Activated CD4-positive, alpha-beta T cell treated with anti-CD3 and anti-CD28 coated beads, Interleukin-2, amount 50 U/mL, for 4 hours (primary cell): ENCODE measurements around the gene EOLA1.
"Not testable (repeated sequence)": the region's sequence is repeated elsewhere in the genome, so short reads cannot be mapped to it uniquely, and the experiment has no call there.

Experiments
- DNase-seq, 2 experiments: peaks; one replicate each; pipeline ENCODE4 v3.0.0-alpha.2; 2020

Gene EOLA1

DNA sequence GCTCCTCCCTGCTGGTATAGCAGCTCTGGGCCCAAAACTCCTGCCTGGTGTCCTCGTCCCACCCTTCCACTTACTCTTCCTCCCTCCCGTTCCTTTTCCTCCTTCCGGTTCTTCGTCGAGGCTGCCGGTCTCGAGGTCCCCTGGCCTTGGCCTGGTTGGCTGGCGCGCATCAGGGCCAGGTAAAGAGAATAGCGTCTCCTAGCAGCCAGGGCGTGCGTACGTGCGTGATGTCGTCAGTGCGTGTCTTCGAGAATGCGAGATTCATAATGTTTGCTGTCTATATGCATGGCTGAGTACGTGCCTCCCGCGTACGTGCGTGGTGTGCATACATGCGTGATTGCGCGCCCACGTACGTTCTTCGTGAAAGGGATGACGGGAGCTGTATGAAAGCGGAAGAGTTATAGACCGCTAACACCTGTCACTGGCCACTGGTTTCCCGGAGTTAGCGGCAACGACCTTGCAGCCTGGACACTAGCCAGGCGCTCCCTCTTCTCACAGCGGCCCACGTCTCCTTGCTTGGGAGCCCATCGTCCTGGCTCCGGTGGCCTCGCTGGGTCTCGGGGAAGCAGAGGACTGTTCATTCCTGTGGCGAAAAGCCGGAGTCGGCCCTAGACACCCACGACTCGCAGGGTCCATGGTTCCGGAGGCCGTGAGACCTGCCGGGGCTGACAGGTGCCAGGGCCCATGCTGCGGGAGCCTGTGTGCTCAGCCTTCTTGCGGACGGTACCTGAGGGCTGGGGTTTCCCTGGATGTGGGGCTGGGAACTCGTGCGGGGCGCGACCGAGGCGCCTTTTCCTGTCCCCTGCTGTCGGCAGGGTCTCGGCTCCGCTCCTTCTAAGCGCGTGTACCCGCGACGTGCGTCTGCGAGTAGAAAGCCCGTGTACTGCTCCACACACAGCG lies at the start of gene EOLA1:
TSS of gene EOLA1 (plus strand) at position 392 of the 900 bp plus-strand sequence. CDS start 4,619 bp downstream, outside the sequence.
- peak; percentile 85 to 87 for DNase-seq

DNA sequence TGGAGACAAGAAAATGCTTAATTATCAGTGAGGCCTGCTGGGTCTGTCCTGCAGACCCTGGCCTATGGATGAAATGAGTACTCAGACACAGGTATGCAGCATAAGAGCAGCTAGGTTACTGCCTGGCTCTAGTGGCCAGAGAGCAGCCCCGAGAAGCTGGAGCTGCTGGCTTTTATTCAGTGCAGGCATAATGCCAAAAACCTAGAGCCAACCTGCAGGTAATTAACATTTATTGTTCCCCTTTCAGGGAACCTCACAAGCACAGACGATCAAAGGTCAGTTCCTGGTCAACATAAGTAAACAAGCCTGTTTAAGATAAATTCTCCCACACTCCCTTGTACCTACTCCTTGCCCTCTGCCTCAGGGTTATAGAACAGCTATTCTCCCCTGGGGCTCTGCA lies 49.0 kb upstream of the EOLA1 start:
- no peak for DNase-seq

DNA sequence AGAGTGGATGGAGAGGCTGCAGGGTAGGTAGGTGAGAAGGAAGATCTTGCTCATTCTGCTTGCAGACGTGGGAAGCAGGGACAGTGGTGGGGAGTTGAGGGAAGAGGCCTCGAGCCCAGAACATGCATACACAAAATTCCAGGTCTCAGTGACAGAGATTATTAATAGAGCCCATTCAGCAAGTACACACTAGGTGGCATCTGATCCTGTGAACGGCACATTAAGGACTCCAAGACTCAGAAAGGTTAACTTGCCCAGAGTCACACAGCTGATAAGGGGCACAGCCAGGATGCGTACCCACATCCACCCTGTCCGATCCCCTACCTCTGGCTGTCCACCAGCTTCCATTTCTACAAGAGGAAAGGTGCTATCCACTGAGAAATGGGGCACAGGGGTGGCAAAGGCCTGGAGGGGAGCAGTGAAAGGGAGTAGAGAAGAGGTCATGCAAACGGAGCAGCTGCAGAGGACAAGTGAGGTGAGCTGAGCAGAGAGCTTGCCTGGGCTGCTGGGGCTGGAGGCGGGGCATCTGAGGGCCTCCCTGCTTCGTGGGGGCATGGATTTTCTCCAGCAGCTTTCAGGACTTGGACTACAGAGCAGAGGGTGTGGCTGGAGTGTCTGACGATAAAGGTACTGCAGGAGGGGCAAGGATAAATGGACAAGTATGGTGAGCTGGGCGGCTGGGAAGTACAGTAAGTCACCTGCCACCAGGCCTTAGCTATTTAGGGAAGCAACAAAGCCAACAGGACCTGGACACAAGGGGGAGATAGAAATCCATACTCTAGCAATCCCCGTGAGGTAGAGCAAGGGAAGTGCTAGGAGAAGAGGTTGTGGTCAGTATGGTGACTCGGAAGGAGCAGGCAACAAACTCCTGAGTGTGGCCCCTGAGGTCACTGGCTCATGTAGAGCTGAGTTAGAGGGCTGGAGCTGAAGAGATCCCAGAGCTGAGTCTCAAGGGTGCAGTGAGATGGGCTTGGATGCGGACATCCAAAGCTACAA lies 46.9 kb upstream of the EOLA1 start:
- no peak for DNase-seq

DNA sequence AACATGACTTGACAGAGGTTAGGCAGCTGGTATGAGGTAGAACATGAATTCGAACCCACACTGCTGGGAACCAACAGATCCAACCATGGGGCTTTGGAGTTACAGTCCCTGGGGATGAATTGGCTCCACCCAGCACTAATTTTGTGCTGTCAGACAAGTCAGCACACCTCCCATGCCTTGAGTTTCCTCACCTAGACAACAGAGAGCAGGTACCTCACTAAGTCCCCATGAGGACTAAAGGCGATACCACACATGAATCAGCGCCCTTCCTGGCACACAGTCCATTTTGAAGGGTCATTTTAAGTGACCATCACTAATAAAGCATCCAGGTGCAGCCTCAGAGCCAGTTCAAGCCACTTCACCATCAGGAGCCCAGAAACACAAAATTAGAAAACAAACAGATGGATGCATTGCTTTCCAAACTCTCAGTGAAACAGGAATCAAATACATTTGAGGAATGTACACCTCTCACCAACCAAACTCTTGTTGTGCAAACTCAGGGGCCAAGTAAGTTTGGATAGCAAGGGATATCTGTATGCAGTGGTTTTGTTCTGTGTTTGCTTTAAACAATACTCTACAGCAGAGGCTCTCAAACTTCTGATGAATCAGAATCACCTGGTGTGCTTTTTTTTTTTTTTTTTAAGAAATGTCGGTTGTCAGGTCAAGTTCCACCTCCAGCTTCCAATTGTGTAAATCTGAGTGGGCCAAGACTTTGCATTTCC lies 45.8 kb upstream of the EOLA1 start:
- DNase-seq: no peak

DNA sequence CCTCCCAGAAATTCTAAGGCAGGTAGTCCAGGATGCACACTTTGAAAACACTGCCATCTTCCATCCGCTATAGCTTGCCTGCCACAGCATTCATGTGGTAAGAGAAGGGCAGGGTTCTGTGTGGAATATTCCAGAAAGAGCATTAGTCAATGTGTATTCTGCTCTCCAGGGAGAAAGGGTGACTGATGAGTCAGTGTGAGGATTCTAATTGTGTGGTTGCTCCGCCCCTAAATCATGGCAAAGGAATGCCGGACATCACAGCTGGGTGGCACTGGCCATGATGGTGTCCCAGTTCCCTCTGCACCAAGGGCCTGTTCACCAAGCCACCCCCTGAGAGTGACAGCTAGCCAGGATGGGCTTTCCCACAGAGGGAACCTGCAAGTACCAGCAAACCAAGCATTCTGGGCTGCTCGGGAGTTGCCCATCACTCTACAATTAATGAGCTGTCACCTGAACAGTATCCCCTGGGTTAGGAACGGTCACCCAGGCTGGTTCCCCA lies 45.2 kb upstream of the EOLA1 start:
- DNase-seq: no peak

DNA sequence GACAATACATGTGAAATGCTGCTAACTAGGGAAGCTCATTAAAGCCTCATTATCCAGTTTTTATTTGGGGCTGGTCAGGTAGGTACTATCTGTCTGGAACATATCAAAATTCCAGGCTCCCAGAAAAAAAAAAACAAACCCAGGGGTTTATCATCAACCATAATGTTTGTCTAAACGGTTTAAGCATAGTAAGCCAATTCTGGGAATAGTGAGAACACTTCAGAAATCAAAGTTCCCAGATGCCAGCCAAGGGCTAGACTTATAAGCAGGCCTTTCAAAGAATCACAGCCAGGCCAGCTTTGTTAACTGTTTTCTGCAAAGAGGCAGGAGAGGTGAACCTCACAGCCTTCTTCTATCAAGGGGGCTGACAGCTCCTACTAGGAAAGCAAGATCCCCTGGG lies 43.8 kb upstream of the EOLA1 start:
- DNase-seq: no peak

DNA sequence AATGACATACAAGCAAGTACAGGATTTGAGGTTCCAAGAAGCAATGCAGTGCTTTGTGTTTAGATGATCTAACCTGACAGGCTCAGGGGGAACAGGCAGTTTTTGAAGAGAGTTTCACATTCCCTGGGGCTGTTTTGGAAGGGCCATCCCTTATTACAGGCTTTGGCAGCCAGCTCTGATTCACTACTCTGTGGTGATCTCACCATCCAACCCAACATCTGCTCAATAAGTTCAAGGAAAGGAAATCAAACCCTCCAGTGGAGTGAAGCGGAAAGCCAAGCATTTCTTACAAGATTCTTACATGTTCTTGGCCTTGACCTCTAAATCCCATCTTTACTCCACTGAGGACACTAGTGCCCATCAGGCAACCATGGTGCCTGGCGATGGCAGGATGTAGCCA lies 43.2 kb upstream of the EOLA1 start:
- no peak for DNase-seq

DNA sequence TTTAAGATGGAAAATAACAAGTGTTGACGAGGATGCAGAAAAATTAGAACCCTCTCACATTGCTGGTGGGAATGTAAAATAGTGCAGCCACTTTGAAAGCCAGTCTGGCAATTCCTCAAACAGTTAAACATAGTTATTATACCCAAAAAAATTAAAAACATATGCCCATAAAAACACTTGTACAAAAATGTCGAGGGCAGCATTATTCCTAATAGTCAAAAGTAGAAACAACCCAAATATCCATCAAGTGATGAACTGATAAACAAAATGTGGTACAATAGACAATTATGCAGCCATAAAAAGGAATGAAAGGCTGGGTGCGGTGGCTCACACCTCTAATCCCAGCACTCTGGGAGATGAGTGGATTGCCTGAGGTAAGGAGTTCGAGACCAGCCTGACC lies 42.0 kb upstream of the EOLA1 start:
- DNase-seq: no peak

DNA sequence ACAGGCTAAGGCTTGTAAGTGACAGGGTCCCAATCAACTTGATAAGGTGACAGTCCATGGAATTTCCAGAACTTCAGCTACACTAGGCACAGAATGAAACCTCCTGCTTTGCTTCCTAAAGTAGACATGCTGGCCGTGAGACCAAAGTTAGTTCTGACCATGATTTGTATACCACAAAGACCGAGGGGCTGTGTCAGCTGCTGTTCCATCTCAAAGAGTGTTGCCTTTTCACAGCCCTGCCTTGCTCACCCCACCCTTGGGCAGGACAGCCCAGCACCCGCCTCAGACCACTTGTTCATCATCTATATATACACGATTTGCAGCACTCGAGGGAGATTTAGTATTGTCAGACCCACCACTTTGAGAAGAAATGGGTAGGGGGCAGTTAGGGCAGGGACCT lies 41.0 kb upstream of the EOLA1 start:
- no peak for DNase-seq

DNA sequence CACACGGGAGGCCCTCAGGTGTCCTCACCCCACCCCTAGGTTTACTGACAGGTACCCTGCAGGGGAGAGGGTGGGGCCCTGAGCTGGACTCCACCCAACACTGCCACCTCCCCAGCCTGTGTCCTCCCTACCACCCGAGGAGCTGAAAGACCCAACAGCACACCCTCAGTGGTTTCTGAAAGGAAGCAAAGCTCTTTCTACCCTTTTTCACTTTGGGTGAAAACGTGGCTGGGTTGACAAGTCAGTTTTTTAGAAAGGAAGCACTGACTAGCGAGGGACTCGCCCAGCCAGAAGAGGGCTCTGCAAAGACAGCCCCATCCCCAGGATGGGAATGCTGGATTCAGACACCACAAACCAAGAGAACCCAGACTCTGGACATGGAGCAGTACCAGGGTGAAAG lies 37.9 kb upstream of the EOLA1 start:
- not testable (repeated sequence) for DNase-seq

DNA sequence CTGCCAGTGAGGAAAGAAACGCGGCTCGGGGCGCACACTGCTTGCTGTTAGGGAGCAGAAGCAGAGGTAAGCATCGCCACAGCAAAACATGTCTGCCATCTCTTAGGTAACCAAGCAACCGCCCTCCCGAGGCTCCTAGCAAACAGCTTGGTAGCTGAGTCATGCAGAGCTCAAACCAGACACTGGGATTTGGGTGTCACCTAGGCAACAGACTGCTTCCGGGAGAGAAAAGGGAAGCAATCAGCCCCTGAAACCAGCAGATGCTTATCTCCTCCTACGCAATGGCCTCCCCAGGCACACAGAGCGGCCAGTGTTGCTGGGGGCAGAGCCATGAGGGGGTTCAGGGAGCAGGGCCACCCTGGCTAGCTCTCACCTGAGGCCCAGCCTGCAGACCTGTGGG lies 37.4 kb upstream of the EOLA1 start:
- peak; percentile 44 to 53 for DNase-seq

DNA sequence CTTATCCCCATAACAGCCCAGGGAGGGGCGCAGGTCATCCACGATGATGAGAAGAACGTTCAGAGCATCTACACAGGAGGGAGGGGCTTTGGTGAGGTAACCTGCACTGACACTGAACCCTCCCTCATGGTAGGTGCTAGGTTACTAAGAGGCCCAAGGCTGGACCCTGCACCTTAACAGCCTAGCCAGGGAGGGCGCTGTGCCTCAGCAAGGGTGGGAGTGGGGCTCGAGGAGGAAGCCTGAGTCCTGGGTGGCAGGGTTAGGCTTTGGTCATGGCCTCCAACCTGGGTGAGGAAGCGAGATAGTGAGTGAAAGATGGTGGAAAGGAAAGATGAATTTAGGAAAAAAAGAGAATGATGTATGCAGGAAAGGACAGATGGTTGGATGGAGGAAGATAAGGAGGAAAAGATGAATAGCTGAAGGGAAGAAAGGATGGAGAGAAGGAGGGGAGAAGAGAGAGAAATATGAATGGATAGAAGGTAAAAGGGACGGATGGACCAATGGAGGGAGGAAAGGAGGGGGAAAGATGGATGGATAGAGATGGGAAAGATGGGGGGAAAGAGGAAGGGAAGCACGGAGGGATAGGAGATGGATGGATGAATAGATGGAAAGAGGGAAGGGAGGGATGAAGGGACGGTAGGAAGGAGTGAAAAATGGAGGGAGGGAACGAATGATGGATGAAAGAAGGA lies 36.4 kb upstream of the EOLA1 start:
- peak; percentile 50 to 53 for DNase-seq

DNA sequence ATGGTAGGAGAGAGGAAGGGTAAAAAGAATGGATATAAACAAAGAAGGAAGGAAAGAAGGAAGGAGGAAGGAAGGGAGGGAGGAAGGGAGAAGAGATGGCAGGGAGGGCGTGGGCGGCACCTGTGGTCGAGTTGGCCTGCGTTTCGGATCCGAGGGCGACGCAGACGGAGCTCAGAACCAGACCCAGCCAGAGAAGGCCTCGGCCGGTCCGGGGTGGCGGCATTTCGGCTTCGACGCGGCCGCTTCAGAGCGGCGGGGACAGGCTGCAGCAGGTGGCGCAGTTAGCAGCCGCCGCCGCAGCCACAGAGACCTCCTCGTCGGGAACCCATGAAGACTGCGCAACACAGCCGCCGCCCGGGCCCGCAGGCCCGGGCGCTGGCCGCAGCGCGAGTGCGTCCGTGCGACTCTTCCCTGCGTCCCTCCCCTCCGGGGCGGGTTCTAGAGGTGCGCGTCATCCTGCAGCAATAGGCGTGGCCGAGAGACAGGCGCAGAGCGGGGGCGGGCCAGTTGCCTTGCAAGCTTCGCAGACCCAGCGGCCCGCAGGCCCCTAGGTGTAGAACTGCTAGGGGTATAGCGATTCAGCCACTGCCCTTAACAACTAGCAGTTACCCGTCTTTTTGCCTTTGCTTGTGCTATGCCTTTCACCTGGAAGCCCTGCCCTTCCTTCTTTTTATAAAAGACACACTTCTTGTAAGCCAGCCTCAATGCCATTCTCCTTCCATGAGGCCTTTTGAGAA lies 35.7 kb upstream of the EOLA1 start, which contains the start of gene IDS:
TSS of gene IDS (minus strand) at position 392 of the 737 bp plus-strand sequence. CDS start at position 223, 169 bp downstream.
- peak; percentile 76 to 77 for DNase-seq

DNA sequence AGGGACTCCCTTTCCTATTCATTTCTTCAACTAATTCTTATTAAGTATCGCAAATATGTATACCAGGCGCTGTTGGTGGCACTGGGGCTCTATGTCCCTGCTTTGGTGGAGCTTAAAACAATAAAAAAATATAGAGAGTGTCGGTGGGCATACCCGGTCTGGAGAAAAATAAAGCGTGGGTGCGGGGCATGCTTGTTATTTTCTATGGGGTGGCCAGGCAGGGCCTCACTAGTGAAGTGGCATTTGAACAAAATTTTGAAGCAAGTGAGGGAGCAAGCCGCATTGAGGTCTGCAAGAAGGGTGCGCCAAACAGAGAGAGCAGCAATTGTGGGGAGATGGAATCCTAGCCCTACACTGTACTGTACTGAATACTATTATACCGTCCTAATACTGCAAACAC lies 35.1 kb upstream of the EOLA1 start:
- no peak for DNase-seq

DNA sequence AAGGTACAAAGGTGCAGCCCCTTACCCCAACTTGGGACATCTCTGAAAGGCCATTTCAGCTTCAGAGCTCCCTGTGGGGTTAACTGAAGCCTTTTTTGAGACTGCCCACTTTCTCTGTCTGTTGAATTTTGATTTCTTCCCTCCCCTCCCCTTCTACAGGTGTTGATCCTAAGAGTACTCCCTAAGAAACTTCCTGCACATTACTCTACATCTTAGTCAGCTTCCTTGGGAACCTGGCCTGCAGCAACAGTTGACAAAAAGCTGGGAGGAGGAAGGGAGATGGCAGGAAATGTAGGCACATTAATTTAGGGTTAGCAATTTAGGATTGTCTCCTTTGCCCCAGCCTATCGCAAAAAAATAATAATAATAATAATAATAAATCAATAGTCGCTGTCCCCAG lies 34.5 kb upstream of the EOLA1 start:
- no peak for DNase-seq

DNA sequence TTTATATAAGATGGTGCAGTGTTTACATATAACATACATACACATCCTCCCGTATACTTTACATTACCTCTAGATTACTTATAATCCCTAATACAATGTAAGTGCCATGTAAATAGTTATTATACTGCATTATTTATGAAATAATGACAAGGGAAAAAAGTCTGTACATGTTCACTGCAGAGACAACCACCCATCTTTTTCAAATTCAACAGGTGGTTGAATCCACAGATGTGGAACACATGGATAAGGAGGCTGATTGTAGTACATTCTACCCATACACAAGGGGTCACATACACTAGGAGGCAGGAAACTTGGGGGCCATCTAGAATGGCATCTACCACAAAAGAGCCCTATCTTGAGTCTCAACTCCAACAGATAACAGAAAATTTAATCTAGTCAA lies 32.3 kb upstream of the EOLA1 start:
- no peak for DNase-seq

DNA sequence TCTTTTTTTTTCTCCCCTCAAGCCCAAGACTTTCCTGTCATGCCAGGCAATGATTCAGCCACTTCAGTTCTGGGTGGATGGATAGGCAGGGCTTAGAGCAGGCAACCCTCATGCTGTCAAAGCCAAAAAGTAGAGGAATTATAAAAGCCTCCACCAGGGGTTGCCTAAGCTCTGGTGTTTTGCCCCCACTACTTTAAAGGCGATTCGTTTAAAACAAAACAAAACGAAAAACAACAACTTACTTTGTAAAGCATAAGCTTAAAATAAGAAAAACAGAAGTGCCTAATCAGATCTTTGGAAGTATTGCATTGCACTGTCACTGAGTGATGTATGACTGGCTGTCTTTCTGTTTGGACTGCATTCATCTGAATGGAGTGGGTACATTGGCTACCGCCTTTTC lies 30.4 kb upstream of the EOLA1 start:
- no peak for DNase-seq

DNA sequence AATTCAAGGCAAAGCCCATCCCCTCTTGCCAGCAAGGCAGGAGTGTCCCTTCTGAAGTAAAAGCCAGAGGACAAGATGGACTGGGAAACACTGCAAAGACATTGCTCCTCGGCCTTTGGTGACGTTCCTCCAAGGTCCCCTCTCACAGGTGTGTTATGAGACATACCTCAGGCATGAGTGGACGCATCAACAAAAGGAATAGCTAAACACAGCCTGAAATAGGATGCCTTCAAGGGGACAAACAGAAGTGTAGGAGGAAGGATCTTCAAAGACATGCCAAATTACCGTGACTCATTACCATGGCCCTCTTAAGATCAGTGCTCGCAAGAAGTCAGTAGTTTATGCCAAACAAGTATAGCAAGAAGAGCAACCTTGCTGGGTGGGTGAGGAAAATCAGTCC lies 29.7 kb upstream of the EOLA1 start:
- no peak for DNase-seq

DNA sequence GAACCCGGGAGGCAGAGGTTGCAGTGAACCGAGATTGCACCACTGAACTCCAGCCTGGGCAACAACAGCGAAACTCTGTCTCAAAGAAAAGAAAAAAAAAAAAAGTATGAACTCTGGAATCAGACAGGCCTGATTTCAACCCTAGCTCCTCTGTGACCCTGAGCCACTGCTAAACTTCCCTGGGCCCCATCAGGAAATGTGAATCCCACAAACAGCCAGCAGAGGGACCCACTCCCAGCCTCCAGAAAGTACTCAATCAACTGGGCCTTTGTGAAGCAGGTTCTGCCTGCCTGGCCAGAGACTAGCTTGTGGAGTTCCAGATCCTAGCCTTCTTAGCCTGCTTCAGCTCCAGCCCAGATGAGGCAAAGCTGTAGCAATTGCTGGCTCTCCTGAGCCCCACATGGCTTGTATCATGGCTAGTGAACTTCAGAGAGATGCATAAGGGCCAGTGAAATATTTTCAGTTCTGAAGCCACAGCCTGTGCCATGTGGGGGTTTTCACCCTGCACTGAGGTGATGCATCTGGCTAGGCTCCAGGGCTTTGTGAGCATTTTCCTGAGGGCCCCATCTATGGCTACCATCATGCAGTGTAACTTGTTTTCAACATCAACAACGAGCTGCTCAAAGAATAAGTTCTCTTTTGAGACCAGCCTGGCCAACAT lies 28.5 kb upstream of the EOLA1 start:
- DNase-seq: peak; percentile 42 to 49

DNA sequence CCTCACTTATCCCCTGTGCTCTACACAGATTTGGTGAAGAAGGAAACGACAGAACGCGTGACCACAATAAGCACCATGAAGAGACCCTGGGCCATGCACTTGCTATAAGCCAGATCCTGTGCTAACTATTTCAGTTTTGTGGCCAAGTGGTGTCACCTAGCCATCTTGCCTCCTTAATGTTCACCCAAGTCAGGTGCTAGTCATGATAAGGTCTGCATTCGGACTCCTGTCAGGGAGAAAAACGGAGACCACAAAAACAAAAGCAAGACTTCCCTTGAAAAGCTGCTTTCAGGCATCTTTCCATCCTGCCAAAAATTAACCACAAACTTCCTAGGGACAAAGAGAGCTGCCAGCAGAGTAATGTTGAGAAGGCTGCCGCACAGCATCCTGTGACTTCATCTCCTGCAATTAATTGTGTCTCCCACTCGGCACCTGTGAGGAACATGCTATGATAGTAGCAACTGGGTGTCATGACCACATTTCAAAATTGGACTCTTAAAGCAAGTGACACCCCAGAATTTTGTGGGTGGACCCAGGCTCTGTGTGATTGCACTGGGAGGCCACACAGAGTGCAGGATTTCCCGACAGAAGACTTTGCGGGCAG lies 26.9 kb upstream of the EOLA1 start:
- DNase-seq: no peak
